Measurements from ENCODE around the gene IP6K2. TPM values are rescaled to one million over a fixed set of nuclear protein-coding genes. Genes with fewer than 3 reads are reported as not detected.

IP6K2 gene
- total and polyA plus RNA-seq, 12 donors, result 44.9 to 185 (median 106) TPM

GRCh38 chr3:48648188-48648850, 68.7 kb downstream of the IP6K2 start:
- Histone ChIP-seq H3K36me3 (replicated peaks in 1 of 2) (no peaks in the 10 kb centered on the region), H3K9me3 (replicated peaks in 1 of 3) (no peaks in the 10 kb centered on the region), H3K4me1 (replicated peaks in 1 of 2) (no peaks in the 10 kb centered on the region), H3K27ac (no peak overlapping the region), H3K27me3 (no peaks in the 10 kb centered on the region), H3K4me3 (no peak overlapping the region)
- TF ChIP-seq CTCF (IDR thresholded peaks at IDR 0.05), result no peak
- no peak for TF ChIP-seq POLR2A (IDR thresholded peaks at IDR 0.05)
- 92 to 96% (median 95%) methylated on average over 4 to 15 of the region's 15 CpGs for WGBS, 4 donors
- intact Hi-C loops (cut with DNase I), result no loop called here
- no peak for DNase-seq

GRCh38 chr3:48647714-48648113, 69.3 kb downstream of the IP6K2 start:
- no peaks in the 10 kb centered on the region for H3K9me3 ChIP-seq (replicated peaks in 1 of 3)
- 71 to 93% (median 87%) methylated on average over 9 of the region's 9 CpGs for WGBS, 4 donors
- intact Hi-C loops (cut with DNase I), result no loop called here

GRCh38 chr3:48644898-48645760, 71.9 kb downstream of the IP6K2 start:
- intact Hi-C loops (cut with DNase I), result no loop called here
- WGBS, 4 donors, result 89 to 95% (median 92%) methylated on average over 4 to 22 of the region's 22 CpGs
- Histone ChIP-seq H3K27ac (no peak overlapping the region), H3K9me3 (replicated peaks in 1 of 3) (no peaks in the 10 kb centered on the region), H3K27me3 (no peaks in the 10 kb centered on the region), H3K36me3 (replicated peaks in 1 of 2) (no peaks in the 10 kb centered on the region), H3K4me1 (replicated peaks in 1 of 2) (no peaks in the 10 kb centered on the region), H3K4me3 (no peak overlapping the region)
- no peak for DNase-seq
- TF ChIP-seq CTCF (IDR thresholded peaks at IDR 0.05) (no peak), POLR2A (IDR thresholded peaks at IDR 0.05) (no peak)

More at GRCh38 chr3:48647714-48648113, 69.3 kb downstream of the IP6K2 start:
- DNase-seq, result no peak
- H3K4me3 ChIP-seq, result no peak overlapping the region
- no peak overlapping the region for H3K27ac ChIP-seq
- no peaks in the 10 kb centered on the region for H3K27me3 ChIP-seq
- H3K4me1 ChIP-seq (replicated peaks in 1 of 2), result no peaks in the 10 kb centered on the region
- TF ChIP-seq POLR2A (IDR thresholded peaks at IDR 0.05), result no peak
- no peaks in the 10 kb centered on the region for H3K36me3 ChIP-seq (replicated peaks in 1 of 2)

- intact Hi-C loops (cut with DNase I), result no loop called here
- TF ChIP-seq CTCF (IDR thresholded peaks at IDR 0.05) (no peak), POLR2A (IDR thresholded peaks at IDR 0.05) (no peak)
- WGBS, 4 donors, result 91 to 100% (median 94%) methylated on average over 1 to 12 of the region's 12 CpGs
- H3K27me3 ChIP-seq, result no peaks in the 10 kb centered on the region
- H3K27ac ChIP-seq, result no peak overlapping the region
- no peak for DNase-seq
- H3K36me3 ChIP-seq (replicated peaks in 1 of 2), result no peaks in the 10 kb centered on the region
- H3K9me3 ChIP-seq (replicated peaks in 1 of 3), result no peaks in the 10 kb centered on the region
- no peaks in the 10 kb centered on the region for H3K4me1 ChIP-seq (replicated peaks in 1 of 2)
- H3K4me3 ChIP-seq, result no peak overlapping the region
These were observed 74.4 kb downstream of the IP6K2 start for GRCh38 chr3:48642605-48643004.
